ENCODE results near the gene MRPL49.

GRCh38 chr11:65095974-65096806 lies 25.9 kb upstream of the MRPL49 start, which contains the start of gene VPS51:
- TF ChIP-seq CTCF (IDR thresholded peaks at IDR 0.05), result no peak
- TF ChIP-seq EZH2 (IDR thresholded peaks at IDR 0.05), result no peak
- TF ChIP-seq EZH2phosphoT487 (IDR thresholded peaks at IDR 0.05), result no peak
